Aorta (tissue), 5 donors: ENCODE data around the gene ASCC1. TPM values are rescaled to one million over a fixed set of nuclear protein-coding genes. Genes with fewer than 3 reads are reported as not detected.
"Not testable (repeated sequence)": the region's sequence is repeated elsewhere in the genome, so short reads cannot be mapped to it uniquely, and the experiment has no call there.

Experiments used
- ATAC-seq: fragments of 200-7000 bp; cut with Tn5 transposase; one replicate; pipeline ENCODE4 v1.9.1; 2022; ENCODE audit warnings: moderate library complexity; ENCODE audit not compliant: low FRiP score
- DNase-seq, 2 donors: peaks; one replicate each; pipeline ENCODE4 v3.0.0-alpha.2; 2020
- H3K27ac ChIP-seq, 2 donors: one replicate each; pipeline ENCODE4 v1.5.1; 2013; ENCODE audit warnings: low read length in 2 of 2, mild to moderate bottlenecking in 2 of 2, moderate library complexity in 2 of 2, control low read depth in 1 of 2, inconsistent platforms in 1 of 2, low read depth in 1 of 2
- H3K27me3 ChIP-seq, 2 donors: one replicate each; pipeline ENCODE4 v1.6.1; 2013; ENCODE audit warnings: control low read depth in 1 of 2, low read length in 1 of 2, mild to moderate bottlenecking in 1 of 2, moderate library complexity in 1 of 2; ENCODE audit not compliant: insufficient read depth in 2 of 2, control insufficient read depth in 1 of 2
- H3K36me3 ChIP-seq, 2 donors: one replicate each; pipeline ENCODE4 v1.6.1; 2013; ENCODE audit warnings: control low read depth in 1 of 2, low read length in 1 of 2, mild to moderate bottlenecking in 1 of 2; ENCODE audit not compliant: insufficient read depth in 2 of 2, control insufficient read depth in 1 of 2
- H3K4me1 ChIP-seq, 2 donors: one replicate each; pipeline ENCODE4 v1.6.1; 2013; ENCODE audit warnings: low read length in 2 of 2, control low read depth in 1 of 2, mild to moderate bottlenecking in 1 of 2, moderate library complexity in 1 of 2; ENCODE audit not compliant: insufficient read depth in 2 of 2, control insufficient read depth in 1 of 2
- H3K4me3 ChIP-seq, 2 donors: one replicate each; pipeline ENCODE4 v1.5.1; 2013; ENCODE audit warnings: low read length in 2 of 2, control low read depth in 1 of 2, mild to moderate bottlenecking in 1 of 2
- H3K9me3 ChIP-seq: one replicate; pipeline ENCODE4 v1.6.1; 2013; ENCODE audit warnings: mild to moderate bottlenecking, low read length; ENCODE audit not compliant: control insufficient read depth
- WGBS, 2 donors: extraction: QIAGEN DNeasy Blood & Tissue Kit; methylation state at CpG; one replicate each; pipeline ENCODE4 v1.1.7; 2013; 5-methylcytosine and 5-hydroxymethylcytosine counted together
- intact Hi-C, 2 donors: fragments of 100-400 bp; cut with DNase I; formaldehyde crosslinking; loops; one replicate each; pipeline versions ENCODE4 v1.14.2 to v1.15.0; 2022
- polyA plus RNA-seq, 2 donors: library from polyadenylated mRNA; stranded (reverse); fragments of 200-250 nt; gene quantifications; one replicate each; pipeline ENCODE4 v1.2.3, GENCODE V29; 2013
- total RNA-seq, 2 donors: library from RNA; stranded (reverse); fragmentation: NEBNext Ultra II Directional; extraction: Animal tissue kit (Norgen Biotek cat#: 25700); gene quantifications; one replicate each; pipeline ENCODE4 v1.2.1, GENCODE V29; 2021
- donor health status: healthy with polysubstance abuse.
- donor health status: Bipolar disorder and iron deficiency.
- donor health status: DM: no; HTN: no; CAD: no.
- donor health status: DM: no; HTN: no; CAD: no.
- donor health status: DM: yes; HTN: yes; CAD: no.

ASCC1 gene
- total and polyA plus RNA-seq, 4 donors, result 19.7 to 32.3 (median 22.8) TPM

DNA sequence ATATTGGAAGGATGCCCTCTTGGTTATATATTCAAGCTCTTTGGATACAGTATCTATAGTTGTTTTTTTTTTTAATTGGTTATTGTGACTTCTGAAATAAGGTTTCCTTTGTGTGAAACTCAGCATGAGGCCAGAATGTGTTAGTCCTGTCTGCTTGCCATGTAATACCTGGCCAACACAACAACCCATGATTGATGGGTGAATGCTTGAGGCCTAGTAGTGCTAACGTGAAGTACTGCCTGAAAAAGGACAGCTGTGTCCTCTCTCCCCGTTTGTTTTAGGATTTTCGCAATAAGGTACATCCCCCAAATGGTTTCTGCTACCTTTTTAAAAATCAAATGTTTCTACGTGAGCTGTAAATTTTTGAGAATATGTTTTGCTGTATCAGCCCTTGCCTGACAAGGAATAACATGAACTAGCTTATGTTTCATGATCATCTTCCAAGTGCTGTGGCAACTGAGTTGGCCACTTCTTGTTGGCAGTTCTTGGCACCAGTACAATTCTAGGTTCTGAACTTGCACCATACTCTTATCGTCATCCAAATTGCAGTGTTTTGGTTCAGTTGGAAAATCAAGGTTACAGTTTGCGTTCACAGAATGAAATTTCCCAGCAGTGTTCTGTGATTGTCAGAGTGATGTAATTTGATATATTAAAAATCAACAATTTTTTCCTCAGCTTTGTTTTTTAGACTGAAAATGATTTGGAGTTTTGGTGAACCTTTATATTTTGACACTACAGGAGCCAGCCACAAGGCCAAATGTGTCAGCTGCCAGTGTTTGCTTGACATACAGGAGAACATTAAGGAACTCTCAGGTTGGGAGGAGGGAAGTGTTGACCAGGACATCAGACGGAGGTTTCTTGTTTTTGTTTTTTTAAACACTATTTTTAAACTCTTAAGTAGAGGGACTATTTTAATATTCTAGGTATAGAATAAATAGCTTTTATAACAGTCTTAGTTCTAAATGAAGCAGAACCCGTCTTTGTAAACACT lies 13.5 kb upstream of the ASCC1 start:
- DNase-seq (peak in 1 of 2 donors; percentile 11), ATAC-seq (peak; percentile 7)
- H3K4me1 ChIP-seq, result peaks cover 2 to 6% of the 10 kb centered on the region in 2 donors
- peak overlapping the region; percentile 76 to 88 for H3K27ac ChIP-seq
- intact Hi-C loops, result no loop called here
- no peaks in the 10 kb centered on the region for H3K27me3 ChIP-seq
- 22 to 26% methylated on average over 8 of the region's 8 CpGs for WGBS, 2 donors
- H3K4me3 ChIP-seq, result no peak overlapping the region
- H3K36me3 ChIP-seq, result peaks cover 4 to 6% of the 10 kb centered on the region in 2 donors
- no peaks in the 10 kb centered on the region for H3K9me3 ChIP-seq

- peaks cover 4 to 6% of the 10 kb centered on the region in 2 donors for H3K36me3 ChIP-seq
- H3K4me1 ChIP-seq, result peaks cover 2 to 6% of the 10 kb centered on the region in 2 donors
- intact Hi-C loops, result no loop called here
Measured at GRCh38 chr10:72228318-72228751, 12.3 kb upstream of the ASCC1 start.

DNA sequence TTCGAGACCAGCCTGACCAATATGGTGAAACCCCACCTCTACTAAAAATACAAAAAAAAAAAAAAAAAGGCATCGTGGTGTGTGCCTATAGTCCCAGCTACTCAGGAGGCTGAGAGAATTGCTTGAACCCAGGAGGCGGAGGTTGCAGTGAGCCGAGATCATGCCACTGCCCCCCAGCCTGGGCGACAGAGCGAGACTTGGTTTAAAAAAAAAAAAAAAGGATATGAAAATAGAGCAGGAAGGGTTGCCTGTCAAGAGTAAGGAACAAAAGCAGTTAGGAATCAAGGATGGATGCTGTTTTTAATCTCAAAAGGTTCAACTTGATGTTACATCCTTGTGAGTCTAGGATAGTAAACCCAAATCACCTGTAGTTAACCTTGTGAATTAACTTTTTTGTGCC lies 11.8 kb upstream of the ASCC1 start:
- DNase-seq (no peak), ATAC-seq (no peak)
- Histone ChIP-seq H3K4me3 (no peak overlapping the region), H3K27ac (peak overlapping the region in 1 of 2 donors; percentile 57), H3K36me3 (peaks cover 0 to 4% of the 10 kb centered on the region in 2 donors), H3K27me3 (no peaks in the 10 kb centered on the region), H3K4me1 (peaks cover 2 to 6% of the 10 kb centered on the region in 2 donors), H3K9me3 (no peaks in the 10 kb centered on the region)
- WGBS, 2 donors, result 78 to 83% methylated on average over 6 of the region's 6 CpGs
- intact Hi-C loops, result no loop called here

More at GRCh38 chr10:72228318-72228751, 12.3 kb upstream of the ASCC1 start:
- Histone ChIP-seq H3K4me3 (no peak overlapping the region), H3K27me3 (no peaks in the 10 kb centered on the region), H3K27ac (peak overlapping the region; percentile 51 to 57), H3K9me3 (no peaks in the 10 kb centered on the region)
- 51 to 60% methylated on average over 2 of the region's 2 CpGs for WGBS, 2 donors
- no peak for DNase-seq
- ATAC-seq, result no peak

DNA sequence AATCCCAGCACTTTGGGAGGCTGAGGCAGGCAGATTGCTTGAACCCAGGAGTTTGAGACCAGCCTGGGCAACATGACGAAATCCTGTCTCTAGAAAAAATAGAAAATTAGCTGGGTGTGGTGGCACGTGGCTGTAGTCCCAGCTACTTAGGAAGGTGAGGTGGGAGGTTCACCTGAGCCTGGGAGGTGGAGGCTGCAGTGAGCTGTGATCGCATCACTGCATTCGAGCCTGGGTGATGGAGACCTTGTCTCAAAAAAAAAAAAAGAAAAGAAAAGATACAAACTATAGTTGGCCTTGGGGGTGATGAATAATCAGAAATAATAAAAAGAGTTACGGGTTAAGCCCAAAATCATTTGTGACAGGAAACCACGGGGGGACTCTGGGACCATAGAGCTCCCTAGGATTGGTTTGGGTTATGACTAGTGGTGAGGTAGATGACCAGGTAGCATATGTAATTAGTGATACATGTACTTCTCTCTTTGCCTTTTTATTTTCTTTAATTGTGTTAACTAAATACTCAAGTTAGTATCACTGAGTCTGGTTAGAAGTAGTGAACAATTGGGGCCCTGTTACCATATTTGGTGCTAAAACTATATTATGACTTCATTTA lies 10.4 kb upstream of the ASCC1 start:
- no peak overlapping the region for H3K4me3 ChIP-seq
- H3K27ac ChIP-seq, result peak overlapping the region in 1 of 2 donors; percentile 57
- peaks cover 0 to 3% of the 10 kb centered on the region in 2 donors for H3K36me3 ChIP-seq
- H3K9me3 ChIP-seq, result no peaks in the 10 kb centered on the region
- peaks cover 2 to 6% of the 10 kb centered on the region in 2 donors for H3K4me1 ChIP-seq
- DNase-seq (no peak), ATAC-seq (no peak)
- no peaks in the 10 kb centered on the region for H3K27me3 ChIP-seq
- 83 to 89% methylated on average over 6 of the region's 6 CpGs for WGBS, 2 donors
- intact Hi-C loops, result no loop called here

DNA sequence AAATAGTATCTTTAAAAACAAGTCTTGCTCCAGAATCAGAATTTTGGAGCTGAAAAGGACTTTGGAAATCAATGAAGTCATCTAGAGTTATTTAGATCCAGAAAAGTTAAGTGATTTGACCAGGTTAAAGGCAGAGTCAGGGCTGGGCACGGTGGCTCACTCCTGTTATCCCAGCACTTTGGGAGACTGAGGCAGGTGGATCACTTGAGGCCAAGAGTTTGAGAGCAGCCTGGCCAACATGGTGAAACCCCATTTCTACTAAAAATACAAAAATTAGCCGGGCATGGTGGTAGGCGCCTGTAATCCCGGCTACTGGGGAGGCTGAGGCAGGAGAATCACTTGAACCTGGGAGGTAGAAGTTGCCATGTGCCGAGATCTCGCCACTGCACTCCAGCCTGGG lies 8.1 kb upstream of the ASCC1 start:
- not testable (repeated sequence) for H3K36me3 ChIP-seq, DNase-seq, ATAC-seq, H3K4me1 ChIP-seq, H3K27me3 ChIP-seq, H3K4me3 ChIP-seq, H3K9me3 ChIP-seq
- intact Hi-C loops, result loop anchor here in 1 of 2 donors (5.0 kb wide), 1 partner anchor 38 kb away; no protein-coding TSS in a partner anchor
- WGBS, 2 donors, result 80 to 86% methylated on average over 6 of the region's 6 CpGs
- H3K27ac ChIP-seq, result peak overlapping the region; percentile 50 to 67

DNA sequence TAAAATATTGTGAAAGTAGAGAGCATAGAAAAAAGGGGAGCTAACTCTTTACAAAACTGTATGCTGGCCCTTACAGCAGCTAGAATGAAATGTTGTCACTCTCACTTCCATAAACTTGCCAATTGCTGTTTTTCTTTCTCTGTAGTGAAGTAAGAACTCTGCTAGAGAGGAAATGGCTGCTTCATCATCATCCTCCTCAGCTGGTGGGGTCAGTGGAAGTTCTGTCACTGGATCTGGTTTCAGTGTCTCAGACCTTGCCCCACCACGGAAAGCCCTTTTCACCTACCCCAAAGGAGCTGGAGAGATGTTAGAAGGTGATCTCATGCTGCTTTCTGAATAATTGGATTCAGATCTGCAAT lies 7.6 kb upstream of the ASCC1 start:
- Histone ChIP-seq H3K9me3 (no peaks in the 10 kb centered on the region), H3K27me3 (no peaks in the 10 kb centered on the region), H3K4me3 (no peak overlapping the region), H3K36me3 (peaks cover 0 to 3% of the 10 kb centered on the region in 2 donors), H3K4me1 (peaks cover 1 to 3% of the 10 kb centered on the region in 2 donors), H3K27ac (peak overlapping the region; percentile 67 to 80)
- intact Hi-C loops, result loop anchor here in 1 of 2 donors (5.0 kb wide), 1 partner anchor 39 kb away; no protein-coding TSS in a partner anchor
- DNase-seq (no peak), ATAC-seq (peak; percentile 67)
- 4 to 23% methylated on average over 1 of the region's 1 CpG for WGBS, 2 donors

- ATAC-seq (no peak), DNase-seq (no peak)
- WGBS, 2 donors, result 13 to 23% methylated on average over 1 of the region's 1 CpG
- Histone ChIP-seq H3K9me3 (no peaks in the 10 kb centered on the region), H3K27ac (no peak overlapping the region), H3K4me1 (peaks cover 0 to 3% of the 10 kb centered on the region in 2 donors), H3K4me3 (no peak overlapping the region), H3K27me3 (no peaks in the 10 kb centered on the region), H3K36me3 (peaks cover 0 to 2% of the 10 kb centered on the region in 2 donors)
- intact Hi-C loops, result loop anchor here in 1 of 2 donors (5.0 kb wide), 1 partner anchor 41 kb away; no protein-coding TSS in a partner anchor
Measured at GRCh38 chr10:72221278-72221677, 5.2 kb upstream of the ASCC1 start.

- Histone ChIP-seq H3K4me3 (no peak overlapping the region), H3K9me3 (no peaks in the 10 kb centered on the region), H3K27ac (no peak overlapping the region), H3K4me1 (peaks cover 0 to 3% of the 10 kb centered on the region in 2 donors), H3K27me3 (no peaks in the 10 kb centered on the region), H3K36me3 (peaks cover 0 to 2% of the 10 kb centered on the region in 2 donors)
- no peak for ATAC-seq
- 76 to 88% methylated on average over 8 of the region's 8 CpGs for whole genome bisulfite sequencing, 2 donors
- DNase-seq, result no peak
- intact Hi-C loops, result loop anchor here in 1 of 2 donors (5.0 kb wide), 1 partner anchor 42 kb away; no protein-coding TSS in a partner anchor
Measured at GRCh38 chr10:72220637-72221036, 4.6 kb upstream of the ASCC1 start.
